ENCODE results near the gene CAPN12.

- TF ChIP-seq ELK1 (IDR thresholded peaks at IDR 0.05; ENCODE audit: borderline replicate concordance, low read depth, low read length) (no peak), CTCF (conservative IDR thresholded peaks at IDR 0.05; ENCODE audit: low read depth, low read length) (no peak), NFE2L2 (IDR thresholded peaks at IDR 0.05; ENCODE audit: low read depth, low read length) (no peak), POLR2A (IDR thresholded peaks at IDR 0.05; ENCODE audit: low read depth, low read length) (no peak), MAFK (IDR thresholded peaks at IDR 0.05; ENCODE audit: low read depth, low read length) (no peak), USF2 (IDR thresholded peaks at IDR 0.05; ENCODE audit: low read depth, low read length) (no peak), RCOR1 (IDR thresholded peaks at IDR 0.05; ENCODE audit: insufficient replicate concordance, low read length) (no peak)
Measured at GRCh38 chr19:38697197-38697596, 47.1 kb downstream of the CAPN12 start.

Data from IMR-90 (cell line).